Neuronal stem cell (in vitro differentiated cells): ENCODE measurements around the gene CHN2.

Experiments used
- DNase-seq: peaks from one replicate; pipeline ENCODE4 v3.0.0-alpha.2; 2013; ENCODE audit warnings: low spot score
- H2AFZ ChIP-seq: one replicate; pipeline ENCODE4 v1.6.1; 2013; ENCODE audit warnings: mild to moderate bottlenecking, low read length, inconsistent platforms
- H2AK5ac ChIP-seq: 2 replicates; pipeline ENCODE4 v1.6.1; 2013; ENCODE audit warnings: low read depth, mild to moderate bottlenecking, inconsistent platforms, low read length, moderate library complexity, mixed read lengths
- H2BK120ac ChIP-seq: 2 replicates; pipeline ENCODE4 v1.6.1; 2013; ENCODE audit warnings: low read depth, mild to moderate bottlenecking, inconsistent platforms, low read length, moderate library complexity, mixed read lengths
- H2BK12ac ChIP-seq: one replicate; pipeline ENCODE4 v1.6.1; 2013; ENCODE audit warnings: low read length, inconsistent platforms
- H2BK15ac ChIP-seq: 2 replicates; pipeline ENCODE4 v1.6.1; 2013; ENCODE audit warnings: mild to moderate bottlenecking, low read length, inconsistent platforms, mixed read lengths
- H2BK5ac ChIP-seq: one replicate; pipeline ENCODE4 v1.6.1; 2013; ENCODE audit warnings: inconsistent platforms, mild to moderate bottlenecking, low read length, moderate library complexity
- H3K14ac ChIP-seq: one replicate; pipeline ENCODE4 v1.6.1; 2013; ENCODE audit warnings: low read length, inconsistent platforms
- H3K18ac ChIP-seq: 2 replicates; pipeline ENCODE4 v1.6.1; 2013; ENCODE audit warnings: low read length, inconsistent platforms
- H3K23ac ChIP-seq: 2 replicates; pipeline ENCODE4 v1.6.1; 2013; ENCODE audit warnings: low read depth, mild to moderate bottlenecking, mixed read lengths, low read length, inconsistent platforms; ENCODE audit not compliant: poor library complexity
- H3K27ac ChIP-seq: replicated peaks from 3 replicates; pipeline ENCODE4 v1.5.1; 2013; ENCODE audit warnings: low read length, inconsistent platforms
- H3K27me3 ChIP-seq, 3 experiments: 2 replicates each; pipeline ENCODE4 v1.6.1; 2013; ENCODE audit warnings: low read length in 3 of 3, mild to moderate bottlenecking in 2 of 3, inconsistent platforms in 1 of 3, low read depth in 1 of 3, mixed read lengths in 1 of 3, moderate library complexity in 1 of 3; ENCODE audit not compliant: control insufficient read depth in 3 of 3, insufficient read depth in 3 of 3
- H3K36me3 ChIP-seq, 2 donors: replicated peaks in 1 of 2; 2 replicates each; pipeline ENCODE4 v1.6.1; 2013; ENCODE audit warnings: low read length in 2 of 2; ENCODE audit not compliant: control insufficient read depth in 2 of 2, insufficient read depth in 2 of 2
- H3K4ac ChIP-seq: 2 replicates; pipeline ENCODE4 v1.6.1; 2013; ENCODE audit warnings: inconsistent platforms, mild to moderate bottlenecking, low read length, moderate library complexity
- H3K4me1 ChIP-seq, 2 donors: 1 replicate in 1 of 2; 2 replicates in 1 of 2; pipeline ENCODE4 v1.6.1; 2013; ENCODE audit warnings: low read length in 2 of 2, low read depth in 1 of 2; ENCODE audit not compliant: control insufficient read depth in 2 of 2, insufficient read depth in 1 of 2
- H3K4me2 ChIP-seq: one replicate; pipeline ENCODE4 v1.6.1; 2013; ENCODE audit warnings: mild to moderate bottlenecking, low read length, inconsistent platforms; ENCODE audit not compliant: insufficient read depth, poor library complexity, severe bottlenecking
- H3K4me3 ChIP-seq, 2 donors: 2 replicates each; pipeline ENCODE4 v1.5.1; 2013; ENCODE audit warnings: low read length in 2 of 2, mild to moderate bottlenecking in 2 of 2, inconsistent platforms in 1 of 2, moderate library complexity in 1 of 2
- H3K79me1 ChIP-seq: one replicate; pipeline ENCODE4 v1.6.1; 2013; ENCODE audit warnings: low read depth, mild to moderate bottlenecking, inconsistent platforms, low read length, moderate library complexity
- H3K9ac ChIP-seq: one replicate; pipeline ENCODE4 v1.6.1; 2013; ENCODE audit warnings: mild to moderate bottlenecking, low read depth, low read length, inconsistent platforms; ENCODE audit not compliant: poor library complexity
- H3K9me3 ChIP-seq, 2 donors: replicated peaks in 1 of 2; 2 replicates each; pipeline versions ENCODE3 to v1.6.1; 2013; ENCODE audit warnings: low read length in 2 of 2, mild to moderate bottlenecking in 2 of 2, inconsistent platforms in 1 of 2, low read depth in 1 of 2, mixed read lengths in 1 of 2, moderate library complexity in 1 of 2; ENCODE audit not compliant: control insufficient read depth in 2 of 2, insufficient read depth in 1 of 2
- H4K8ac ChIP-seq: one replicate; pipeline ENCODE4 v1.6.1; 2013; ENCODE audit warnings: low read depth, mild to moderate bottlenecking, inconsistent platforms, low read length, moderate library complexity
- H4K91ac ChIP-seq: one replicate; pipeline ENCODE4 v1.6.1; 2013; ENCODE audit warnings: low read length, low read depth, mild to moderate bottlenecking, inconsistent platforms; ENCODE audit not compliant: poor library complexity
- WGBS, 2 donors: extraction: QIAGEN DNeasy Blood & Tissue Kit; methylation state at CpG; one replicate each; pipeline ENCODE4 v1.1.7; 2013; ENCODE audit warnings: missing lambda C conversion rate in 2 of 2, mixed read lengths in 1 of 2; ENCODE audit not compliant: insufficient read length in 2 of 2, insufficient replicate concordance in 1 of 2; ENCODE audit errors: extremely low coverage in 2 of 2; 5-methylcytosine and 5-hydroxymethylcytosine counted together

The CHN2 gene

GRCh38 chr7:29247963-29248236 lies 53.3 kb downstream of the CHN2 start:
- Histone ChIP-seq H3K27ac (no peak overlapping the region), H2AFZ (no peak overlapping the region), H3K14ac (no peak overlapping the region), H3K4me2 (no peak overlapping the region), H2BK120ac (no peak overlapping the region), H2BK15ac (no peak overlapping the region), H2BK12ac (no peak overlapping the region), H3K9me3 (no peaks in the 10 kb centered on the region), H4K91ac (no peak overlapping the region), H3K18ac (no peak overlapping the region), H3K9ac (no peak overlapping the region), H2BK5ac (no peak overlapping the region), H3K4me3 (no peak overlapping the region), H3K79me1 (no peaks in the 10 kb centered on the region), H4K8ac (no peak overlapping the region), H3K36me3 (no peaks in the 10 kb centered on the region), H3K4ac (no peak overlapping the region), H3K4me1 (no peaks in the 10 kb centered on the region), H2AK5ac (no peak overlapping the region), H3K27me3 (no peaks in the 10 kb centered on the region), H3K23ac (no peak overlapping the region)
- no peak for DNase-seq
- WGBS, 2 donors: no CpG with 5 or more reads among the region's 3 CpGs

GRCh38 chr7:29248713-29249382 lies 54.3 kb downstream of the CHN2 start:
- Histone ChIP-seq H3K4me3 (no peak overlapping the region), H3K9me3 (no peaks in the 10 kb centered on the region), H3K4me1 (no peaks in the 10 kb centered on the region), H3K27ac (no peak overlapping the region), H3K23ac (no peak overlapping the region), H2BK15ac (no peak overlapping the region), H3K36me3 (no peaks in the 10 kb centered on the region), H2BK120ac (no peak overlapping the region), H2BK5ac (no peak overlapping the region), H4K8ac (no peak overlapping the region), H3K79me1 (no peaks in the 10 kb centered on the region), H3K9ac (no peak overlapping the region), H3K4ac (no peak overlapping the region), H3K14ac (no peak overlapping the region), H2AFZ (no peak overlapping the region), H2AK5ac (no peak overlapping the region), H3K18ac (no peak overlapping the region), H2BK12ac (no peak overlapping the region), H3K27me3 (no peaks in the 10 kb centered on the region), H4K91ac (no peak overlapping the region), H3K4me2 (no peak overlapping the region)
- WGBS, 2 donors: no CpG with 5 or more reads among the region's 8 CpGs
- DNase-seq: no peak

- Histone ChIP-seq H3K79me1 (no peaks in the 10 kb centered on the region), H3K4me3 (no peak overlapping the region), H3K4ac (no peak overlapping the region), H4K8ac (no peak overlapping the region), H2AFZ (no peak overlapping the region), H3K9ac (no peak overlapping the region), H3K27me3 (no peaks in the 10 kb centered on the region), H2BK15ac (no peak overlapping the region), H3K4me2 (no peak overlapping the region), H2AK5ac (no peak overlapping the region), H3K14ac (no peak overlapping the region), H2BK12ac (no peak overlapping the region), H2BK120ac (no peak overlapping the region), H3K4me1 (no peaks in the 10 kb centered on the region), H3K27ac (no peak overlapping the region), H3K9me3 (no peaks in the 10 kb centered on the region), H4K91ac (no peak overlapping the region), H3K36me3 (no peaks in the 10 kb centered on the region), H3K23ac (no peak overlapping the region), H2BK5ac (no peak overlapping the region), H3K18ac (no peak overlapping the region)
- no peak for DNase-seq
- WGBS, 2 donors: no CpG with 5 or more reads among the region's 7 CpGs
Measured at GRCh38 chr7:29249383-29249750, 54.8 kb downstream of the CHN2 start.

GRCh38 chr7:29249860-29250259 lies 55.3 kb downstream of the CHN2 start:
- no peak overlapping the region for H3K27ac ChIP-seq
- no peak overlapping the region for H3K9ac ChIP-seq
- H2BK12ac ChIP-seq: no peak overlapping the region
- no peak overlapping the region for H2AFZ ChIP-seq
- no peak overlapping the region for H2AK5ac ChIP-seq
- H3K4me1 ChIP-seq: peaks cover 0 to under 1% of the 10 kb centered on the region in 2 donors
- H3K18ac ChIP-seq: no peak overlapping the region
- no peaks in the 10 kb centered on the region for H3K9me3 ChIP-seq
- H3K14ac ChIP-seq: no peak overlapping the region
- no peak overlapping the region for H2BK120ac ChIP-seq
- H3K36me3 ChIP-seq: no peaks in the 10 kb centered on the region
- no peak overlapping the region for H3K4ac ChIP-seq
- H3K4me2 ChIP-seq: no peak overlapping the region
- H2BK5ac ChIP-seq: no peak overlapping the region
- H3K79me1 ChIP-seq: no peaks in the 10 kb centered on the region
- DNase-seq: no peak
- no peak overlapping the region for H4K8ac ChIP-seq
- H4K91ac ChIP-seq: no peak overlapping the region
- no CpG with 5 or more reads among the region's 1 CpG for WGBS, 2 donors
- H2BK15ac ChIP-seq: no peak overlapping the region
- no peak overlapping the region for H3K4me3 ChIP-seq
- no peak overlapping the region for H3K23ac ChIP-seq
- no peaks in the 10 kb centered on the region for H3K27me3 ChIP-seq
